K562 (cell line): ENCODE measurements around the gene RDH5. TPM values are rescaled to one million over a fixed set of nuclear protein-coding genes. Genes with fewer than 3 reads are reported as not detected.
A peak's percentile ranks its signal among the peaks of the same experiment; 100 is the strongest.

Experiments
- ATAC-seq: fragments of 200-7000 bp; cut with Tn5 transposase; 3 replicates; pipeline ENCODE4 v1.9.1; 2020; ENCODE audit warnings: moderate library complexity
- BruUV-seq: library from RNA; stranded (reverse); fragments of 400-500 nt; replicated peaks from 2 replicates; lab custom pipeline; 2021; lab: Mats Ljungman, UMichigan
- CTCF ChIA-PET: fragments of 300-600 bp; formaldehyde crosslinking; extraction: SDS; loops from one replicate; lab custom pipeline; 2021; ENCODE audit warnings: low intra/inter-chr PET ratio; lab: Yijun Ruan, JAX
- POLR2A ChIA-PET: fragments of 300-600, 350-650 bp; sonication (Branson Sonifier 250); formaldehyde crosslinking; extraction: SDS; loops from one replicate; lab custom pipeline; 2021; ENCODE audit warnings: antibody characterized with exemption, inconsistent platforms; lab: Yijun Ruan, JAX
- DNase-seq, 4 experiments: peaks; one replicate each; pipeline versions ENCODE4 v3.0.0 to v3.0.0-alpha.2; 2011 to 2018; ENCODE audit warnings: low spot score in 3 of 4, mixed read lengths in 3 of 4; ENCODE audit errors: extremely low read depth in 1 of 4
- FAIRE-seq: peaks from 2 replicates; lab custom pipeline; 2011; peaks lifted over from hg19 to GRCh38; lab: Jason Lieb, UNC
- H2AFZ ChIP-seq: 2 replicates; pipeline ENCODE4 v1.6.0; 2011; ENCODE audit warnings: low read depth, low read length, control low read depth, inconsistent platforms
- H3K27ac ChIP-seq: fragments of 200-600 bp; 3 replicates; pipeline ENCODE4 v1.8.0; 2011; ENCODE audit warnings: low read depth, mild to moderate bottlenecking, control low read depth, inconsistent platforms, low read length, moderate library complexity, mixed read lengths; ENCODE audit errors: extremely low read depth
- H3K27me3 ChIP-seq, 2 experiments: fragments of 300-600 bp in 1 of 2; 2 replicates in 1 of 2; 3 replicates in 1 of 2; pipeline versions ENCODE4 v1.6.0 to v1.8.0; 2011; ENCODE audit warnings: inconsistent platforms in 2 of 2, low read length in 2 of 2, mild to moderate bottlenecking in 1 of 2, mixed read lengths in 1 of 2, moderate library complexity in 1 of 2; ENCODE audit not compliant: control insufficient read depth in 2 of 2, insufficient read depth in 2 of 2
- H3K36me3 ChIP-seq: fragments of 300-600 bp; 3 replicates; pipeline ENCODE4 v1.8.0; 2011; ENCODE audit warnings: mild to moderate bottlenecking, low read length, inconsistent platforms; ENCODE audit not compliant: control insufficient read depth, insufficient read depth
- H3K4me1 ChIP-seq, 2 experiments: fragments of 200-600 bp in 1 of 2; replicated peaks in 1 of 2; 2 replicates in 1 of 2; 3 replicates in 1 of 2; pipeline versions ENCODE4 v1.5.1 to v1.8.0; 2011; ENCODE audit warnings: inconsistent platforms in 2 of 2, low read length in 2 of 2, mild to moderate bottlenecking in 1 of 2, mixed read lengths in 1 of 2, moderate library complexity in 1 of 2; ENCODE audit not compliant: control insufficient read depth in 2 of 2, insufficient read depth in 2 of 2
- H3K4me2 ChIP-seq: 2 replicates; pipeline ENCODE4 v1.6.1; 2011; ENCODE audit warnings: low read length, control low read depth, inconsistent platforms, mixed read lengths; ENCODE audit not compliant: insufficient read depth
- H3K4me3 ChIP-seq: fragments of 200-600 bp; sonication (generic), shearing (Covaris generic); 2 replicates; pipeline ENCODE4 v1.5.1; 2016; ENCODE audit warnings: control low read depth, inconsistent platforms
- H3K79me2 ChIP-seq: fragments of 200-600 bp; 3 replicates; pipeline ENCODE4 v1.8.0; 2011; ENCODE audit warnings: low read length, inconsistent platforms; ENCODE audit not compliant: control insufficient read depth, insufficient read depth
- H3K9ac ChIP-seq, 2 experiments: 2 replicates each; pipeline versions ENCODE4 v1.6.0 to v1.6.1; 2011; ENCODE audit warnings: low read depth in 2 of 2, low read length in 2 of 2, control low read depth in 1 of 2, inconsistent platforms in 1 of 2, mild to moderate bottlenecking in 1 of 2, mixed read lengths in 1 of 2; ENCODE audit not compliant: insufficient read depth in 1 of 2
- H3K9me1 ChIP-seq: one replicate; pipeline ENCODE4 v1.6.0; 2011; ENCODE audit warnings: inconsistent platforms, mild to moderate bottlenecking, low read length, moderate library complexity; ENCODE audit not compliant: control insufficient read depth, insufficient read depth
- H3K9me3 ChIP-seq: replicated peaks from 2 replicates; pipeline ENCODE4 v1.5.1; 2011; ENCODE audit warnings: low read depth, low read length, inconsistent platforms; ENCODE audit not compliant: control insufficient read depth, insufficient read depth
- H4K20me1 ChIP-seq: replicated peaks from 2 replicates; pipeline ENCODE4 v1.6.1; 2011; ENCODE audit warnings: low read length, inconsistent platforms, mixed read lengths; ENCODE audit not compliant: control insufficient read depth, insufficient read depth
- ATF1 ChIP-seq, 2 experiments: fragments of 450-650 bp in 1 of 2; IDR thresholded peaks; 2 replicates each; pipeline ENCODE4 v1.6.1; 2016; ENCODE audit warnings: missing compliant biosample characterization in 1 of 2, missing genetic modification characterization in 1 of 2
- GTF3C2 ChIP-seq: IDR thresholded peaks from 3 replicates; pipeline ENCODE4 v1.6.1; 2011; ENCODE audit warnings: borderline replicate concordance, mild to moderate bottlenecking, moderate library complexity; ENCODE audit not compliant: insufficient read length; ENCODE audit errors: extremely low read depth
- MAFG ChIP-seq: fragments of 450-650 bp; conservative IDR thresholded peaks from 2 replicates; pipeline ENCODE4 v1.6.1; 2016; ENCODE audit warnings: missing genetic modification characterization, missing compliant biosample characterization
- ZNF253 ChIP-seq: fragments of 250-450 bp; sonication (Bioruptor Pico); conservative IDR thresholded peaks from 2 replicates; pipeline ENCODE4 v1.6.1; 2021; ENCODE audit warnings: mild to moderate bottlenecking
- WGBS: fragments of 100-300 bp; shearing (Covaris generic); methylation state at CpG from one replicate; pipeline ENCODE4 v1.1.6; 2016; ENCODE audit warnings: low coverage, mixed read lengths; ENCODE audit not compliant: insufficient coverage; ENCODE audit errors: missing lambda C conversion rate; 5-methylcytosine and 5-hydroxymethylcytosine counted together
- in situ Hi-C: fragments of 300-500 bp; cut with MboI; formaldehyde crosslinking; loops from 4 replicates; pipeline ENCODE4 v1.15.0; 2018; ENCODE audit warnings: inconsistent platforms, mixed read lengths
- intact Hi-C: fragments of 100-400 bp; cut with micrococcal nuclease; formaldehyde crosslinking; loops from 2 replicates; pipeline ENCODE4 v1.14.2; 2022
- polyA plus RNA-seq, 8 experiments: library from polyadenylated mRNA; depleted of rRNA in 4 of 8; stranded (reverse) in 5 of 8; unstranded in 3 of 8; fragments of >200 nt; fragmentation: Nextera tagmentation in 2 of 8; fragmentation: Illumina TruSeq in 1 of 8; extraction: Ambion mirVana in 2 of 8; extraction: Trizol in 1 of 8; gene quantifications; 2 replicates each; pipeline versions ENCODE4 v1.2.1 to v1.2.3, GENCODE V29; 2011 to 2014; ENCODE audit warnings: inconsistent platforms in 1 of 8, missing spikeins in 1 of 8
- total RNA-seq, 7 experiments: library from RNA; depleted of rRNA in 6 of 7; stranded (reverse); fragments of >200 nt in 6 of 7; fragmentation: Illumina TruSeq in 2 of 7; extraction: Trizol in 2 of 7; gene quantifications; 2 replicates each; pipeline versions ENCODE4 v1.2.1 to v1.2.3, GENCODE V29; 2011 to 2021; ENCODE audit warnings: low replicate concordance in 1 of 7

The RDH5 gene
- total and polyA plus RNA-seq, 9 of the 15 experiments (the other 6 are each of a cell fraction or from before 2014, with no cell fraction given): 0.28 to 2.0 (median 1.1) TPM; not detected in 1

- H3K36me3 ChIP-seq: no peaks in the 10 kb centered on the region
These were observed 16.9 kb upstream of the RDH5 start for GRCh38 chr12:55703288-55703687.

GRCh38 chr12:55703901-55704761 lies 16.1 kb upstream of the RDH5 start:
- ChIA-PET CTCF (interaction anchor here (0.7 kb wide), 1 partner anchor 592 kb away, joined by 3 read pairs; no protein-coding TSS in a partner anchor), POLR2A (interaction anchor here (0.7 to 1.4 kb wide), 2 partner anchors 12 to 17 kb away, joined by 3 read pairs; partner anchors contain the start of gene BLOC1S1)
- ATAC-seq: no peak
- 1% methylated on average over 6 of the region's 6 CpGs for WGBS
- DNase-seq: no peak
- BruUV-seq: no TSS peak
- Histone ChIP-seq H3K4me1 (peaks cover 6 to 25% of the 10 kb centered on the region in 2 experiments; a peak in 4 of 5 replicates), H3K27ac (no peak overlapping the region), H3K4me2 (no peak overlapping the region), H3K9ac (no peak overlapping the region; a peak in 1 of 4 replicates), H3K9me1 (peaks cover 5% of the 10 kb centered on the region), H2AFZ (no peak overlapping the region), H3K4me3 (no peak overlapping the region), H3K36me3 (no peaks in the 10 kb centered on the region), H3K79me2 (no peaks in the 10 kb centered on the region), H3K9me3 (no peaks in the 10 kb centered on the region), H3K27me3 (peaks cover 16 to 40% of the 10 kb centered on the region in 2 experiments), H4K20me1 (no peaks in the 10 kb centered on the region)
- no peak for FAIRE-seq
- intact Hi-C loops (no loop called here), in situ Hi-C loops (no loop called here)
- TF ChIP-seq ATF1 (CRISPR knock-in tag; IDR thresholded peaks at IDR 0.05): no peak
- peak; percentile 16; the same call in 1 of the 2 replicates for TF ChIP-seq ATF1 (tag; IDR thresholded peaks at IDR 0.05)
- TF ChIP-seq GTF3C2: no peak

More at GRCh38 chr12:55703288-55703687, 16.9 kb upstream of the RDH5 start:
- no peak overlapping the region for H3K27ac ChIP-seq
- no peak for FAIRE-seq
- no peak overlapping the region for H3K4me2 ChIP-seq
- no peak overlapping the region for H3K4me3 ChIP-seq
- no peak for ATAC-seq
- WGBS: 11% methylated on average over 2 of the region's 2 CpGs
- BruUV-seq: no TSS peak
- peaks cover 5% of the 10 kb centered on the region for H3K9me1 ChIP-seq
- H2AFZ ChIP-seq: no peak overlapping the region
- H3K79me2 ChIP-seq: no peaks in the 10 kb centered on the region
- intact Hi-C loops: no loop called here
- DNase-seq: no peak
- peaks cover 14 to 48% of the 10 kb centered on the region in 2 experiments for H3K27me3 ChIP-seq
- peaks cover 3 to 27% of the 10 kb centered on the region in 2 experiments; a peak in 3 of 5 replicates for H3K4me1 ChIP-seq
- H3K9me3 ChIP-seq: no peaks in the 10 kb centered on the region
- in situ Hi-C loops: no loop called here
- ChIA-PET POLR2A (interaction anchor here (0.7 kb wide), 2 partner anchors 17 to 46 kb away, joined by 3 read pairs; no protein-coding TSS in a partner anchor), CTCF (no interaction called here)
- TF ChIP-seq ZNF253 (CRISPR knock-in tag): no peak
- TF ChIP-seq MAFG (tag): 0 out of 2 replicates have a peak, but pooled peaks have one; percentile 55
- H4K20me1 ChIP-seq: no peaks in the 10 kb centered on the region
- 0 out of 4 replicates have a peak overlapping the region, but pooled peaks of 1 of the 2 experiments have one; percentile 46 for H3K9ac ChIP-seq
